ENCODE results near the gene FAM174A. TPM values are rescaled to one million over a fixed set of nuclear protein-coding genes. Genes with fewer than 3 reads are reported as not detected.
A peak's percentile ranks its signal among the peaks of the same experiment; 100 is the strongest.
"Not testable (repeated sequence)": the region's sequence is repeated elsewhere in the genome, so short reads cannot be mapped to it uniquely, and the experiment has no call there.

The FAM174A gene
- total RNA-seq, 1 experiment from 2014 or later: 13.3 TPM

- no peak for DNase-seq
- Mint-ChIP-seq H3K27ac (ENCODE audit: unreplicated experiment) (peak overlapping the region; percentile 53), H3K4me1 (ENCODE audit: low read depth, unreplicated experiment) (peaks cover 17% of the 10 kb centered on the region), H3K27me3 (ENCODE audit: unreplicated experiment) (no peaks in the 10 kb centered on the region), H3K9me3 (ENCODE audit: low read depth, unreplicated experiment) (no peaks in the 10 kb centered on the region), H3K36me3 (ENCODE audit: insufficient read depth, unreplicated experiment) (no peaks in the 10 kb centered on the region), H3K4me3 (ENCODE audit: low read depth, unreplicated experiment) (peak overlapping the region; percentile 47)
- no peak for TF ChIP-seq CTCF (IDR thresholded peaks at IDR 0.05; ENCODE audit: unreplicated experiment)
- intact Hi-C loops (cut with micrococcal nuclease; ENCODE audit: unreplicated experiment): no loop called here
- CTCF ChIA-PET: interaction anchor here (0.7 kb wide), 1 partner anchor 61 kb away, joined by 3 read pairs; the partner anchor contains the start of gene FAM174A
- no TSS peak for BruUV-seq (replicated peaks)
These were observed 60.6 kb downstream of the FAM174A start for GRCh38 chr5:100595812-100596173.

GRCh38 chr5:100598446-100598845 lies 63.3 kb downstream of the FAM174A start:
- H3K27me3 Mint-ChIP-seq (ENCODE audit: unreplicated experiment): no peaks in the 10 kb centered on the region
- CTCF ChIA-PET: no interaction called here
- no peak for DNase-seq

DNA sequence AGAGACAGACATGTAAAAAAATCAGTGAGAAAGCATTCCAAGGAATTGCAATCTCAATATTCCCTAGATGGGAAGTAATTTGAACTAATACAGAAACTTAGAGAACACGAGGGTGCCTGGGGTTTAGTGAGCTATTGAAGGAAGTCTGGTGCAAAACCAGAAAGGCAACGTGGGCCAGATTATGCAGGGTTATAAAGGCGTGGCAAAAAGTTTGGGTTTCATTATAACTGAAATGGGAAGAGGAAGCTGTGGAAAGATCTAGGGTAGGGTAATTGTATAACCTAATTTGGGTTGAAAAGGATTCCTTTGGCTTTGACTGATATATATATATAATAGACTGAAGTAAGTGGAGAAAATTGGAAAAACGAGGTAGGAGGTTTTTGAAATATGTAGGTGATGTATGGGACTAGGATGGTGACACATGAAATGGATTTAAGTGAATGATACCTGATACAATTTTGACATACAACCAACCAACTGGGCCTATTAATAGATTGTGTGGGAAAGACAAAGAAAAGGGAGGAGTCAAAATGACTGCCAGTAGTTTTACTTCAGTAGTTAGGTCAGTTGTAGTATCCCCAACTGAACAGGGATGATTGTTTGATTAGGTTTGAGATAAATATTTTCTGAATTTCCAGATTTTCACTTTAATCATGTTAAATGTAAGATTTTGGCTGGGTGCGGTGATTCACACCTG lies 65.3 kb downstream of the FAM174A start:
- H3K27ac Mint-ChIP-seq (ENCODE audit: unreplicated experiment): no peak overlapping the region
- no peaks in the 10 kb centered on the region for H3K36me3 Mint-ChIP-seq (ENCODE audit: insufficient read depth, unreplicated experiment)
- no TSS peak for BruUV-seq (replicated peaks)
- intact Hi-C loops (cut with micrococcal nuclease; ENCODE audit: unreplicated experiment): no loop called here
- H3K4me1 Mint-ChIP-seq (ENCODE audit: low read depth, unreplicated experiment): peaks cover 12% of the 10 kb centered on the region
- CTCF ChIA-PET: interaction anchor here (0.6 to 0.9 kb wide), 2 partner anchors 35 to 1468 kb away, joined by 3 to 6 read pairs; no protein-coding TSS in a partner anchor
- H3K4me3 Mint-ChIP-seq (ENCODE audit: low read depth, unreplicated experiment): no peak overlapping the region
- no peaks in the 10 kb centered on the region for H3K9me3 Mint-ChIP-seq (ENCODE audit: low read depth, unreplicated experiment)
- TF ChIP-seq CTCF (IDR thresholded peaks at IDR 0.05; ENCODE audit: unreplicated experiment): no peak
- DNase-seq: no peak
- H3K27me3 Mint-ChIP-seq (ENCODE audit: unreplicated experiment): no peaks in the 10 kb centered on the region

More at GRCh38 chr5:100598446-100598845, 63.3 kb downstream of the FAM174A start:
- Mint-ChIP-seq H3K9me3 (ENCODE audit: low read depth, unreplicated experiment) (no peaks in the 10 kb centered on the region), H3K27ac (ENCODE audit: unreplicated experiment) (no peak overlapping the region), H3K4me1 (ENCODE audit: low read depth, unreplicated experiment) (peaks cover 17% of the 10 kb centered on the region), H3K36me3 (ENCODE audit: insufficient read depth, unreplicated experiment) (no peaks in the 10 kb centered on the region), H3K4me3 (ENCODE audit: low read depth, unreplicated experiment) (no peak overlapping the region)
- BruUV-seq (replicated peaks): no TSS peak
- TF ChIP-seq CTCF (IDR thresholded peaks at IDR 0.05; ENCODE audit: unreplicated experiment): no peak
- intact Hi-C loops (cut with micrococcal nuclease; ENCODE audit: unreplicated experiment): no loop called here

GRCh38 chr5:100603141-100603540 lies 68.0 kb downstream of the FAM174A start:
- no peak overlapping the region for H3K27ac Mint-ChIP-seq (ENCODE audit: unreplicated experiment)
- intact Hi-C loops (cut with micrococcal nuclease; ENCODE audit: unreplicated experiment): no loop called here
- H3K27me3 Mint-ChIP-seq (ENCODE audit: unreplicated experiment): no peaks in the 10 kb centered on the region
- H3K36me3 Mint-ChIP-seq (ENCODE audit: insufficient read depth, unreplicated experiment): no peaks in the 10 kb centered on the region
- DNase-seq: no peak
- no TSS peak for BruUV-seq (replicated peaks)
- CTCF ChIA-PET: no interaction called here
- peaks cover 8% of the 10 kb centered on the region for H3K4me1 Mint-ChIP-seq (ENCODE audit: low read depth, unreplicated experiment)
- no peak for TF ChIP-seq CTCF (IDR thresholded peaks at IDR 0.05; ENCODE audit: unreplicated experiment)
- H3K9me3 Mint-ChIP-seq (ENCODE audit: low read depth, unreplicated experiment): no peaks in the 10 kb centered on the region
- H3K4me3 Mint-ChIP-seq (ENCODE audit: low read depth, unreplicated experiment): no peak overlapping the region

- DNase-seq, CTCF ChIA-PET: not testable (repeated sequence)
These were observed 68.8 kb downstream of the FAM174A start for GRCh38 chr5:100604021-100604420.

More at GRCh38 chr5:100604021-100604420, 68.8 kb downstream of the FAM174A start:
- H3K4me1 Mint-ChIP-seq (ENCODE audit: low read depth, unreplicated experiment); H3K36me3 Mint-ChIP-seq (ENCODE audit: insufficient read depth, unreplicated experiment); intact Hi-C loops (cut with micrococcal nuclease; ENCODE audit: unreplicated experiment); BruUV-seq (replicated peaks); H3K27ac Mint-ChIP-seq (ENCODE audit: unreplicated experiment); H3K4me3 Mint-ChIP-seq (ENCODE audit: low read depth, unreplicated experiment); H3K9me3 Mint-ChIP-seq (ENCODE audit: low read depth, unreplicated experiment); H3K27me3 Mint-ChIP-seq (ENCODE audit: unreplicated experiment): not testable (repeated sequence)

All from Calu3 (cell line).